ENCODE measurements around the gene CACNG7. TPM values are rescaled to one million over a fixed set of nuclear protein-coding genes. Genes with fewer than 3 reads are reported as not detected.
A peak's percentile ranks its signal among the peaks of the same experiment; 100 is the strongest.

The CACNG7 gene
- total RNA-seq, 1 experiment from 2014 or later: 22.7 TPM

- Histone ChIP-seq H2BK20ac (ENCODE audit: low read depth, low read length, poor library complexity, severe bottlenecking) (no peak overlapping the region), H3K18ac (ENCODE audit: insufficient read length, low read depth, low read length) (no peak overlapping the region), H2AFZ (ENCODE audit: low read length) (no peak overlapping the region), H3K4me1 (ENCODE audit: insufficient read depth, low read length) (peaks cover 4% of the 10 kb centered on the region; the same call in 1 of the 2 replicates), H2AK5ac (ENCODE audit: insufficient read length, low read length) (no peak overlapping the region), H4K8ac (replicated peaks; ENCODE audit: insufficient read length, low read depth, low read length) (no peak overlapping the region), H3K56ac (ENCODE audit: insufficient read length, low read depth, low read length) (no peak overlapping the region), H3K27me3 (ENCODE audit: insufficient read depth, low read length) (no peaks in the 10 kb centered on the region), H2BK12ac (ENCODE audit: insufficient read length, low read depth, low read length) (no peak overlapping the region), H4K5ac (ENCODE audit: insufficient read length, low read depth, low read length) (no peak overlapping the region), H4K91ac (ENCODE audit: insufficient read length, low read depth, low read length) (no peak overlapping the region), H2BK15ac (ENCODE audit: low read depth, low read length) (no peak overlapping the region), H4K20me1 (ENCODE audit: control insufficient read depth, insufficient read depth, insufficient read length) (no peaks in the 10 kb centered on the region), H3K9me3 (ENCODE audit: control insufficient read depth, low read depth, low read length) (no peaks in the 10 kb centered on the region), H2BK5ac (ENCODE audit: insufficient read length, low read length) (no peak overlapping the region), H3K23ac (ENCODE audit: insufficient read length, low read depth, low read length) (no peak overlapping the region), H3T11ph (ENCODE audit: low read length) (no peak overlapping the region), H3K79me2 (ENCODE audit: insufficient read depth, low read length) (no peaks in the 10 kb centered on the region), H3K14ac (ENCODE audit: insufficient read depth, low read length) (no peak overlapping the region), H3K27ac (ENCODE audit: insufficient read length, low read depth, low read length) (no peak overlapping the region), H2BK120ac (ENCODE audit: low read depth, low read length, poor library complexity, severe bottlenecking) (no peak overlapping the region), H3K4ac (ENCODE audit: low read depth, low read length) (no peak overlapping the region), H3K79me1 (ENCODE audit: insufficient read depth, low read depth, low read length, poor library complexity, severe bottlenecking) (no peaks in the 10 kb centered on the region), H3K23me2 (ENCODE audit: insufficient read length, low read depth, low read length, poor library complexity, severe bottlenecking) (peaks cover 19% of the 10 kb centered on the region), H3K9ac (ENCODE audit: extremely low read depth, insufficient read length, low read length) (no peak overlapping the region), H3K4me2 (ENCODE audit: insufficient read depth, insufficient read length, low read length) (no peak overlapping the region)
- H3K9me3 Mint-ChIP-seq: no peaks in the 10 kb centered on the region; a peak in 2 of 5 replicates
- no peak for DNase-seq
- peak overlapping the region in 1 of 2 experiments; percentile 58; a peak in 2 of 5 replicates for H3K4me3 Mint-ChIP-seq
- WGBS (ENCODE audit: extremely low coverage, insufficient read length, low lambda C conversion rate): no CpG with 5 or more reads among the region's 4 CpGs
- no peak for TF ChIP-seq CTCF (conservative IDR thresholded peaks at IDR 0.05)
- no peak overlapping the region for H3K27ac Mint-ChIP-seq
- H3K27me3 Mint-ChIP-seq (ENCODE audit: low read depth): peaks cover 3% of the 10 kb centered on the region
- H3K4me1 Mint-ChIP-seq: peaks cover 20 to 34% of the 10 kb centered on the region in 2 experiments
- H3K36me3 Mint-ChIP-seq (ENCODE audit: insufficient read depth in 1 of 3, low read depth in 3 of 3): peaks cover 5 to 14% (median 13%) of the 10 kb centered on the region in 3 experiments; a peak in 6 of 7 replicates
Observed at GRCh38 chr19:53944416-53944815, 35.3 kb downstream of the CACNG7 start.
